ENCODE results near the gene PUS10. TPM values are rescaled to one million over a fixed set of nuclear protein-coding genes. Genes with fewer than 3 reads are reported as not detected.
"Not testable (repeated sequence)": the region's sequence is repeated elsewhere in the genome, so short reads cannot be mapped to it uniquely, and the experiment has no call there.

The PUS10 gene
- total and polyA plus RNA-seq, 3 experiments from 2014 or later = 2.8 to 10.5 (median 10.0) TPM

DNA sequence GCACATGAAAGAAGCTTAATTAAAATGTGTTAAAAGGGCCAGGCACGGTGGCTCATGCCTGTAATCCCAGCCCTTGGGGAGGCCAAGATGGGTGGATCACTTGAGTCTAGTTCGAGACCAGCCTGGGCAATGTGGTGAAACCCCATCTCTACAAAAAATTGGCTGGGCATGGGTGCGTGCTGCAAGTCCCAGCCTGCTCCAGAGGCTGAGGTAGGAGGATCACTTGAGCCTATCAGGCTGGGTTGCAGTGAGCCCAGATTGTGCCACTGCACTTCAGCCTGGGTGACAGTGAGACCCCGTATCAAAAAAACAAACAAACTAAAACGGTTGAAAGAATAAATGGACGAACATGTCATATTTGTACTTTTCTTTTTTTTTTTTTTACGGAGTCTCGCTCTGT, 110.7 kb downstream of the PUS10 start:
- H3K4me3 ChIP-seq (ENCODE audit: low read length) = no peak overlapping the region
- Mint-ChIP-seq H3K9me3 (no peaks in the 10 kb centered on the region), H3K27me3 (no peaks in the 10 kb centered on the region), H3K27ac (no peak overlapping the region), H3K36me3 (peaks cover 3 to 57% (median 10%) of the 10 kb centered on the region in 3 donors), H3K4me1 (peaks cover 4 to 18% (median 13%) of the 10 kb centered on the region in 3 donors), H3K4me3 (no peak overlapping the region)
- CTCF ChIA-PET = no interaction called here
- H3K27me3 ChIP-seq (ENCODE audit: insufficient read depth, low read length, poor library complexity, severe bottlenecking) = no peaks in the 10 kb centered on the region
- POLR2A ChIA-PET = interaction anchor here (0.6 kb wide), 1 partner anchor 201 kb away, joined by 4 read pairs; no protein-coding TSS in a partner anchor
- H3K36me3 ChIP-seq (ENCODE audit: insufficient read depth, low read length) = no peaks in the 10 kb centered on the region
- DNase-seq = no peak
- no peak overlapping the region for H3K27ac ChIP-seq (ENCODE audit: low read depth, low read length)
- no peaks in the 10 kb centered on the region for H3K4me1 ChIP-seq (ENCODE audit: insufficient read depth, low read length)
- H3K9me3 ChIP-seq (ENCODE audit: low read length) = no peaks in the 10 kb centered on the region

DNA sequence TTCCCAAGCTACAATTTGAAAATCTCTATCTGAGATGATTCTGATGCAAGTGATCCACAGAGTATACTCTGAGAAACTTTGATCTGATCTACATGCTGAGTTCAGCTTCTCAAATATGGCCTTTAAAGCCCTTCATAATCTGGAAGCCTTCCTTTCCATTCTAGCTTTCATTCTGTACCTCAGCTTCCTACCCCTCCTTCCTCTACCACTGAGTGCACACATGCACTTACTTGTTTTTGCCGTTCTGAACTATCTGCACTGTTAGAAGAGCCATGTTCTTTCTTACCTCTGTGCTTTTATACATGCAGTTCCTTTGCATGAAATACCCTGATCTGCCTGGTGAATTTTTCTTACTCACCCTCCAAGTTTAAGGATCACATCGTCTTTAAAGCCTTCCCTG, 111.7 kb downstream of the PUS10 start:
- H3K4me1 Mint-ChIP-seq = peaks cover 8 to 20% (median 13%) of the 10 kb centered on the region in 3 donors
- CTCF ChIA-PET = no interaction called here

DNA sequence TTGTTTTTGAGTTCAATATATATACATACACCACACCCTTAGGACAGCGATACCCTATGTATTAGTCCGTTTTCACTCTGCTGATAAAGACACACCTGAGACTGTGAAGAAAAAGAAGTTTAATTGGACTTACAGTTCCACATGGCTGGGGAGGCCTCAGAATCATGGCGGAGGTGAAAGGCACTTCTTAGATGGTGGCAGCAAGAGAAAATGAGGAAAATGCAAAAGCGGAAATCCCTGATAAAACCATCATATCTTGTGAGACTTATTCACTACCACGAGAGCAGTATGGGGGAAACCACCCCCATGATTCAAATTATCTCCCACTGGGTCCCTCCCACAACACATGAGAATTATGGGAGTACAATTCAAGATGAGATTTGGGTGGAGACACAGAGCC, 112.2 kb downstream of the PUS10 start:
- H3K9me3 ChIP-seq (ENCODE audit: low read length); POLR2A ChIA-PET; H3K27me3 Mint-ChIP-seq; H3K4me3 ChIP-seq (ENCODE audit: low read length); H3K9me3 Mint-ChIP-seq; H3K27ac ChIP-seq (ENCODE audit: low read depth, low read length); H3K27me3 ChIP-seq (ENCODE audit: insufficient read depth, low read length, poor library complexity, severe bottlenecking); DNase-seq; CTCF ChIA-PET; H3K36me3 ChIP-seq (ENCODE audit: insufficient read depth, low read length); H3K4me3 Mint-ChIP-seq; H3K4me1 ChIP-seq (ENCODE audit: insufficient read depth, low read length): not testable (repeated sequence)
- Mint-ChIP-seq H3K4me1 (peaks cover 8 to 20% (median 13%) of the 10 kb centered on the region in 3 donors), H3K36me3 (peaks cover 3 to 66% (median 15%) of the 10 kb centered on the region in 3 donors), H3K27ac (peak overlapping the region in 6 of 8 donors; percentile 1 to 90 (median 38))

More for the DNA sequence above, 111.7 kb downstream of the PUS10 start:
- no peak overlapping the region for H3K27ac ChIP-seq (ENCODE audit: low read depth, low read length)
- DNase-seq = no peak
- peaks cover 3 to 63% (median 12%) of the 10 kb centered on the region in 3 donors for H3K36me3 Mint-ChIP-seq
- no peaks in the 10 kb centered on the region for H3K9me3 Mint-ChIP-seq
- no peak overlapping the region for H3K4me3 ChIP-seq (ENCODE audit: low read length)
- H3K4me3 Mint-ChIP-seq = peak overlapping the region in 1 of 7 donors; percentile 2
- H3K36me3 ChIP-seq (ENCODE audit: insufficient read depth, low read length) = no peaks in the 10 kb centered on the region
- no peaks in the 10 kb centered on the region for H3K9me3 ChIP-seq (ENCODE audit: low read length)
- POLR2A ChIA-PET = no interaction called here
- H3K27me3 Mint-ChIP-seq = no peaks in the 10 kb centered on the region
- no peaks in the 10 kb centered on the region for H3K27me3 ChIP-seq (ENCODE audit: insufficient read depth, low read length, poor library complexity, severe bottlenecking)
- H3K4me1 ChIP-seq (ENCODE audit: insufficient read depth, low read length) = no peaks in the 10 kb centered on the region
- H3K27ac Mint-ChIP-seq = peak overlapping the region in 3 of 8 donors; percentile 3 to 41 (median 25)

DNA sequence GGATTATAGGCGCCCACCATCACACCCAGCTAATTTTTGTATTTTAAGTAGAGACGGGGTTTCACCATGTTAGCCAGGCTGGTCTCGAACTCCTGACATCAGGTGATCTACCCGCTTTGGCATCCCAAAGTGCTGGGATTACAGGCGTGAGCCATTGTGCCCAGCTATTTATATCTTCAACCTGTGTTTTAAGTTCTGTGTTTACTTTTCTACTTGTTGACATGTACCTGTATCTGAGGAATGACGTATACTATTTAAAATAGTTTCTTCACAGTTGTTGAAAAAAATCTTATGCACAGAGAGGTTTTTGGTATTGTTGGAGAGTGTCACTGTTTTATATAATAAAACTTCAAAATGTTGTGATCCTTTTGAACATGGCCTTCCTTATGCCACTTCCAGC, 116.8 kb downstream of the PUS10 start:
- H3K27ac ChIP-seq (ENCODE audit: low read depth, low read length); H3K4me3 Mint-ChIP-seq; H3K9me3 Mint-ChIP-seq; POLR2A ChIA-PET; H3K4me3 ChIP-seq (ENCODE audit: low read length); H3K36me3 ChIP-seq (ENCODE audit: insufficient read depth, low read length); H3K9me3 ChIP-seq (ENCODE audit: low read length); CTCF ChIA-PET; H3K4me1 ChIP-seq (ENCODE audit: insufficient read depth, low read length); DNase-seq; H3K27me3 Mint-ChIP-seq; H3K27ac Mint-ChIP-seq; H3K27me3 ChIP-seq (ENCODE audit: insufficient read depth, low read length, poor library complexity, severe bottlenecking): not testable (repeated sequence)
- Mint-ChIP-seq H3K4me1 (peaks cover 20 to 42% (median 33%) of the 10 kb centered on the region in 3 donors), H3K36me3 (peaks cover 11 to 85% (median 21%) of the 10 kb centered on the region in 3 donors)

DNA sequence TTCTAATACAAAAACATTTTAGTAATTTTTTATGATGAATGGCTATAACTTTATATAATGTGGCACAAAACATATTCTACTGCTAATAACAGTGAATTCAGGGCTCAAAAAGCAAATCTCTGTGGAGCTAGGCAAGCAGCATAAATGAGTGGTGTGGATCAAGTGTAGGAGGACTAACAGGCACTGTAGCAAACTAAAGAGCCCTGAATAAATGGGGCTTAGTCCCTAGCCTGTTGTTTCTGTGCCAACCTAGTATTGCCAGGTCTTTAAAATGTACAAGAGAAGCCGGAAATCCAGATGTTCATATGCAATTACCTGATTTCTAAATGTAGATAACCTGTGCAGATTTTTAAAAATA, 118.2 kb downstream of the PUS10 start:
- Mint-ChIP-seq H3K4me3 (no peak overlapping the region), H3K9me3 (no peaks in the 10 kb centered on the region), H3K4me1 (peaks cover 16 to 35% (median 25%) of the 10 kb centered on the region in 3 donors), H3K27me3 (no peaks in the 10 kb centered on the region), H3K36me3 (peaks cover 8 to 79% (median 16%) of the 10 kb centered on the region in 3 donors), H3K27ac (peak overlapping the region in 6 of 8 donors; percentile 2 to 84 (median 56))
- DNase-seq = no peak
- Histone ChIP-seq H3K9me3 (ENCODE audit: low read length) (no peaks in the 10 kb centered on the region), H3K27ac (ENCODE audit: low read depth, low read length) (no peak overlapping the region), H3K4me1 (ENCODE audit: insufficient read depth, low read length) (no peaks in the 10 kb centered on the region), H3K4me3 (ENCODE audit: low read length) (no peak overlapping the region), H3K36me3 (ENCODE audit: insufficient read depth, low read length) (peaks cover 14% of the 10 kb centered on the region), H3K27me3 (ENCODE audit: insufficient read depth, low read length, poor library complexity, severe bottlenecking) (no peaks in the 10 kb centered on the region)
- ChIA-PET CTCF (no interaction called here), POLR2A (no interaction called here)

DNA sequence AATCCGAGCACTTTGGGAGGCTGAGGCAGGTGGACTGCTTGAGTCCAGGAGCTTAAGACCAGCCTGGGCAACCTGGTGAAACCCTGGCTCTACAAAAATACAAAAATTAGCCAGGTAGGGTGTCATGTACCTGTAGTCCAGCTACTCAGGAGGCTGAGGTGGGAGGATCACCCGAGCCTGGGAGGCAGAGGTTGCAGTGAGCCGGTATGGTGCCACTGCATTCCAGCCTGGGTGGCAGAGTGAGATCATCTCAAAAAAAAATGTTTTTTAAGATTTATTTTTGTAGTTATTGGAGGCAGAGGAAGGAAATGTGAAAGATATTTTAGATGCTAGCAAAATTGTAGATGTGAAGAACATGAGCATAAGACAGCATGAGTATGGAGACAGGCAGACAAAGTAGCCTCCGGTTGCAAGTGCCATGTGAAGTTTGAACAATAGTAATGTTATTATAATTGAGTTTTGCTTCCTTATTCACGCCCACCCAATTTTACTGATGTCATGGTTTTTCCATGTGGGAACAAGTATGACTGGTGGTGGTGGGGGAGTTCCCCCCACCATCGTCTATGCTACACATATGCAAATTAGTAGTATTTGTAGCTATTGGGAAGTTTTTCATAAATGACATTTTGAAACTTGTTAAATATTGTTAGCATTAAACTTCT, 118.7 kb downstream of the PUS10 start:
- Histone ChIP-seq H3K4me1 (ENCODE audit: insufficient read depth, low read length) (no peaks in the 10 kb centered on the region), H3K4me3 (ENCODE audit: low read length) (no peak overlapping the region), H3K36me3 (ENCODE audit: insufficient read depth, low read length) (peaks cover 16% of the 10 kb centered on the region), H3K9me3 (ENCODE audit: low read length) (no peaks in the 10 kb centered on the region), H3K27ac (ENCODE audit: low read depth, low read length) (no peak overlapping the region), H3K27me3 (ENCODE audit: insufficient read depth, low read length, poor library complexity, severe bottlenecking) (no peaks in the 10 kb centered on the region)
- ChIA-PET POLR2A (no interaction called here), CTCF (no interaction called here)
- no peak for DNase-seq
- no peaks in the 10 kb centered on the region for H3K27me3 Mint-ChIP-seq
- H3K4me3 Mint-ChIP-seq = peak overlapping the region in 2 of 7 donors; percentile 15 to 77
- H3K27ac Mint-ChIP-seq = peak overlapping the region; percentile 4 to 93 (median 49)
- H3K36me3 Mint-ChIP-seq = peaks cover 11 to 79% (median 19%) of the 10 kb centered on the region in 3 donors
- no peaks in the 10 kb centered on the region for H3K9me3 Mint-ChIP-seq
- H3K4me1 Mint-ChIP-seq = peaks cover 18 to 37% (median 28%) of the 10 kb centered on the region in 3 donors

DNA sequence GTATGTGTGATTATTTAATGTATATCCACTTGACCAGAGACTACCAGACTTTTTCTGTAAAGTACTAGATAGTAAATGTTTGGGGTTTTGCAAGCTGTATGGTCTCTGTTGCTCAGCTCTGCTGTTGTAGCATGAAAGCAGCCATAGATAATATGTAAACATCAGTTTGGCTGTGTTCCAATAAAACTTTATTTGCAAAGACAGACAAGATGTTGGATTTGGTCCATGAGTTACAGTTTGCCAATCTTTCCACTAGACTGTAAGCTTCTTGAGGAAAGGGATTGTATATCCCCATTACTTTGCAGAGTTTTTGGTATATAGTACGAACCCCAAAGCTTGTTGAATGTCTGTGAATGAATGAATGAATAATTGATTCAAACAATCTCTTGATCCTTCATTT, 119.5 kb downstream of the PUS10 start:
- H3K4me3 ChIP-seq (ENCODE audit: low read length) = no peak overlapping the region
- peaks cover 24% of the 10 kb centered on the region for H3K36me3 ChIP-seq (ENCODE audit: insufficient read depth, low read length)
- ChIA-PET CTCF (no interaction called here), POLR2A (no interaction called here)
- H3K27me3 ChIP-seq (ENCODE audit: insufficient read depth, low read length, poor library complexity, severe bottlenecking) = no peaks in the 10 kb centered on the region
- H3K27ac ChIP-seq (ENCODE audit: low read depth, low read length) = no peak overlapping the region
- Mint-ChIP-seq H3K36me3 (peaks cover 12 to 83% (median 23%) of the 10 kb centered on the region in 3 donors), H3K4me1 (peaks cover 22 to 39% (median 35%) of the 10 kb centered on the region in 3 donors), H3K9me3 (no peaks in the 10 kb centered on the region), H3K27me3 (no peaks in the 10 kb centered on the region), H3K4me3 (no peak overlapping the region), H3K27ac (peak overlapping the region in 1 of 8 donors; percentile 71)
- no peak for DNase-seq
- H3K4me1 ChIP-seq (ENCODE audit: insufficient read depth, low read length) = no peaks in the 10 kb centered on the region
- H3K9me3 ChIP-seq (ENCODE audit: low read length) = no peaks in the 10 kb centered on the region

All from CD8-positive, alpha-beta memory T cell (primary cell).